GM18867 (cell line): ENCODE results near the gene ZNF830.
"Not testable (repeated sequence)": the region's sequence is repeated elsewhere in the genome, so short reads cannot be mapped to it uniquely, and the experiment has no call there.

Experiments used
- ATAC-seq: cut with Tn5 transposase; IDR thresholded peaks from one replicate; pipeline ENCODE4 v1.9.1; 2021; ENCODE audit warnings: mild to moderate bottlenecking, moderate library complexity; ENCODE audit not compliant: unreplicated experiment

Gene ZNF830

DNA sequence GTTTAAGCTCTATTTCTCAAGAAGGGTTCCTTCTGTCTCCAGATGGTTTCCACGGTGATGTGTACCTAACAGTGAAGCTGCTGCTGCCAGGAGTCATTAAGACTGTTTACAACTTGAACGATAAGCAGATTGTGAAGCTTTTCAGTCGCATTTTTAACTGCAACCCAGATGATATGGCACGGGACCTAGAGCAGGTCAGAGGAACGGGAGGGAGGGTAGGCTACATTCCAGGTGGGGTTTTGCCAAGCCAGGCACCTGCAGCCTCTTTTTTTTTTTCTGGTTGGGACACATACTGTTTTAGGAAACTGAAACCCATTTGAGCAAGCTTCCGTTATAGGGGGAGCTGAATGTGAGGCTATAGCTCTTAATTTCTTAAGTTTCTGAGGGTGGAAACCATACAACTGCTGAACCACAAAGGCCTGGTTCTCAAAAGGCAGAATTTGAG lies 29.6 kb downstream of the ZNF830 start:
- ATAC-seq = no peak

DNA sequence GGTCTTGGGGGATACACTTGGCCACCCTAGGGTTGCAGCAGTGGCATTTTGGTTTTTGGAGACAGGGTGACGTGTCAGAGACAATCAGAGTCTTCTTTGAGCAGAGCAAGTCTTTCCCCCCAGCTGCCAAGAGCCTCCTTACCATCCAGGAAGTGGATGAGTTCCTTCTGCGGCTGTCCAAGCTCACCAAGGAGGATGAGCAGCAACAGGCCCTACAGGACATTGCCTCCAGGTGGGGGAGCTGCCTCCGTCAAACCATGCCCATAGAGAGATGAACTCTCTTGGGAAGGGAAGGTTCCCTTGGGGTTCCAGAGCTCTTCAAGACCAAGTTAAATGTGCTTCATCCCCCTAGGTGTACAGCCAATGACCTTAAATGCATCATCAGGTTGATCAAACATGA lies 30.3 kb downstream of the ZNF830 start:
- no peak for ATAC-seq

DNA sequence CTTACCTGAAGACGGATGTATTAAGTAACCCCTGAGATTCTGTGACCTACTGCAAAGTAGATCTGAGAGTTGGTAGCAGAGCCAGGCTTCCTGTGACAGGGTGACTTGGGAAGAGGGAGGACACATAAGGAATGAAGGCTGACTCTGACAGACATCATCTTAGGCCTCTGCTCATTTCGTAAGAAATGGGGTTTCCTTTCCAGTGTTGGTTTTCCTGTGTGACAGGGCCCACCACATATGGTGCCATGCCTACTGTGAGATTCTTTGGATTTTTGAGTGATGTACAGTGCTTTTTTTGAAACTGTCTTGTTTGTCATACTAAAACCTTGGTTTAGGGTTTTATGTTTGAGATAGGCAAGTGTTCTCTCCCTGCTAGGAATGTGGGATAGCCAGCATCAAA lies 31.7 kb downstream of the ZNF830 start:
- ATAC-seq = no peak

DNA sequence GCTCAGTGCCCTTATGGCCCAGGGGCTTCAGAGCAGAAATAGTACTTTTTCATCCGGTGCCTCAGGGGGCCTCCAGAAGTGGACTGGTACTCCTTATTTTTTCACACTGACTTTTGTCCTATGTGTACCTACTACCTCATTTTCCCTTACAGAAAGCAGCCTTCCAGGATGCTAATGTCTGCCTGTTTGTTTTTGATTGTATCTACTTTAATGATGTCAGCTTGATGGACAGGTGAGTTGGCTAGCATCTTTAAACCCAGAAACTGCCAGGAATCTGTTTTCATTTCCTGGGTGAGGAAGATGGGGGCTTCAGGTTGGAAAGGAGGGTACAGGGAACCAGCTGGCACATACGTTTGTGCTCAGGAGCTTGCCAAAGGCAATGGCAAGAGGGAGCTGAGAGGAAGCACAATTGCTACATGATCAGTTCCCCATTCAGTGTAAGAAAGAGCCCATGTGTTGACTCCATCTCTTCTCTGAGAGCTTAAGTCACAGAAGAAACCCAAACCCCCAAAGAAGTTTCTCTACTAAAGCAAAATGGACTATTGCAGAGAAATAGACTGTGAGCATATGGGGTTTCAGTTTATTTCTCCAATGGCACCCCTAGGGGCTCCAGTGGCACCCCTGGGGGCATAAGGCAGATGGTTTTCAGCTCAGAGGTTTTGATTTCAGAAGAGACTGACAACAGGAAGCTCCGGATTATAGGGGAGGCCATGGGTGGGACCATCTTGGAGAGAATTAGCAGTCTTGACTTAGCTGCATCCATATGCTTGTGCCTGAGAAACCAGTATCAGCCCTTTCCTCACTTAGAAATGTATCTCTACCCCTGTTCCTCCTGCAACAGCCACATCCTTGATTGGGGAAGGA lies 35.3 kb downstream of the ZNF830 start:
- no peak for ATAC-seq

DNA sequence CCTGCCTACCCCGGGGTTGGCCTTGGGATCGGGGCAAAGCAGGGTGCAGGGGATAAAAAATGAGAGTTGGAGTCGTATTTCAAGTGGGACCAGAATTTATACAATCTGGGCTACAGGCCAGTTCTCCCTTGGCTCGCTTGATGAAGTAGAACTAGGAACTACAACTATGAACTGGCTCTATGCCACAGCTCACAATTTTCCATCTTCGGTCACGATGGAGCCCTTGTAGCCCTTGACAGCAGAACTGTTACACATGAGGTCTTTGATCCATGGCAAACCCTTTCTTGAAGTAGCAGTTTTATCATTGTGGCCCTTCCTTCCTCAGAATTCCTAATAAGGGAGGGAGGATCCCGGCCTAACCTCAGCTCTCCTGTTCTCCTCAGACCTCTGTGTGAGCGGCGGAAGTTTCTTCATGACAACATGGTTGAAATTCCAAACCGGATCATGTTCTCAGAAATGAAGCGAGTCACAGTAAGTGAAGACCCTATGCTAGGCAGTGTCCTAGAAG lies 36.1 kb downstream of the ZNF830 start:
- no peak for ATAC-seq

DNA sequence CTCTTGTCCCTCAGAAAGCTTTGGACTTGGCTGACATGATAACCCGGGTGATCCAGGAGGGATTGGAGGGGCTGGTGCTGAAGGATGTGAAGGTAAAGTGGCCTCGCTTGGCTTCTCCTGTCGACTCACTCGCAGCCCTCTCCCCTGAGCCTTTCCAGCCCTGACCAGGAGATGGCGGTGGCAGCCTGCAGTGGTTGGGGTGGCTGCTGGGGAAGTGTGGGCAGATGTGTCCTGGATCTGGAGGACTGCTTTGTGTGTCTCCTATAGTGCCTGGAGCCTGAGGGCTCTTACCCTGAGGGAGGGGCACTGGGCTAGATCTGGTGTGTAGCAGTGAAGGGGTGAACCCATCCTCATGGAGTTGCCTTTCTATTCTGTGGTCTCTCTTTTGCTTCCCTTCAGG lies 36.9 kb downstream of the ZNF830 start:
- no peak for ATAC-seq

DNA sequence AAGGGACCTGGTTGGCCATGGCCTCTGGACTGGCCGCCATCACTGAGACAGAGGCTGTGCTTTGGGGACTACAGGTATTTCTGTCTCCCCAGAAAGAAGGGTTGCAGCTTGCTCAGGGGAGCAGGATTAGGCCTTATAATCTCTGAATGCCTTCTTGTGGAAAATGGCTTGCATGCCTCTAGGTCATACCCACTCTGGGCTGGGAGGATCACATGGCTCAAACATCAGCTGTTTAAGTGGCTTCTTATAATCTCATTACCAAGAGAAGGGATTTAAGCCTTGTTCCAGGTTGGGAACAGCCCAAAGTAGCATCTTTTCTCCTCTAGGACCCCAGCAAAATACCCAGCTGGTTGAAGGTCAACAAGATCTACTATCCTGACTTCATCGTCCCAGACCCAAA lies 38.1 kb downstream of the ZNF830 start:
- no peak for ATAC-seq

DNA sequence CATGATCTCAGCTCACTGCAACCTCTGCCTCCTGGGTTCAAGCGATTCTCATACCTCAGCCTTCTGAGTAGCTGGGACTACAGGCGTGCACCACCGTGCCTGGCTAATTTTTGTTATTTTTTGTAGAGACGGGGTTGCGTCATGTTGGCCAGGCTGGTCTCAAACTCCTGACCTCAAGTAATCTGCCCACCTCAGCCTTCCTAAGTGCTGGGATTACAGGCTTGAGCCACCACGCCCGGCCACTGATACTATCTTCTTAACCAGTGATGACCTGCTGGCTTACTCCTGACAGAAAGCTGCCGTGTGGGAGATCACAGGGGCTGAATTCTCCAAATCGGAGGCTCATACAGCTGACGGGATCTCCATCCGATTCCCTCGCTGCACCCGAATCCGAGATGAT lies 39.6 kb downstream of the ZNF830 start:
- not testable (repeated sequence) for ATAC-seq

DNA sequence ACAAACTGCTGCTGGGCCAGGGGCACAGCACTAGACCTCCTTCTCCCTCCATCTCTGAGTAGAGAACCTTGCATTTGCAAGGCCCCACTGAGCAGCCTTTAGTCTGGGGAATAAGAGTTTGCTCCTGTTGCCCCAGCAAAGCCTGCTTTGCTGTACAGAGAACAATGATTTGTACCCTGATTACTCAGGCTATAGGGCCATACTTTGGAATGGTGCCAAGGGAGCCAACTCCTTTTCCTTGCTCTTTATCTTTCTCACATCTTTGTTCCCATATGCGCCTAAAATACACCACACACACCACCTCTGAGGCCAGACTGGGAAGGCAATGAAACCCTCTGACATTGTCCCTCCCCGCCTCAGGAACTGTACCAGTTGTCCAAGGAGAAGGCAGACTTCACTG lies 40.2 kb downstream of the ZNF830 start:
- no peak for ATAC-seq

DNA sequence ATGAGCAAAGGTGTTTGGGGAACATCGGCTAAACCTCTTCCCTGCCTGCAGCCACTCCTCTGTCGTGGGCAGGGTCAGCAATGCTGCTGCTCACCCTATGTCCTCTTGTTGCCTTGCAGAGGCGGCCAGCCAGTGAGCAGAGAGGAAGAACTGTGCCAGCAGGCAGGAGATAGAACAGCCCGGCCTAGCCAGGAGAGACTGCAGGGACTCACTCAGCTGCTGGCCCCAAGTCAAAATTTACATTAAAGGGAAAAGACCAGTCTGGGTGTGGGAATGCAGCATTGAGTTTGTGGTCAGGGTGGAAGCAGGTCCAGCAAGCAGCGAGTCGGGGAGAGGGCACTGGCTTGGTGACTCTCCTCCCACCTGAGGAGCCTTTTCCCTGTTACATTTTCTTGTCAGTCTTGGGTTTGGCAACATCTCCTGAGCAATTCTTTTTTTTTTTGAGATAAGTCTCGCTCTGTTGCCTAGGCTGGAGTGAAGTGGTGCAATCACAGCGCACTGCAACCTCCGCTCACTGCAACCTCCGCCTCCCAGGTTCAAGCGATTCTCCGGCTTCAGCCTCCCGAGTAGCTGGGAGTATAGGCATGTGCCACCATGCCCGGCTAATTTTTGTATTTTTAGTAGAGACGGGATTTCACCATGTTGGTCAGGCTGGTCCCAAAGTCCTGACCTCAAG lies 41.7 kb downstream of the ZNF830 start:
- no peak for ATAC-seq

DNA sequence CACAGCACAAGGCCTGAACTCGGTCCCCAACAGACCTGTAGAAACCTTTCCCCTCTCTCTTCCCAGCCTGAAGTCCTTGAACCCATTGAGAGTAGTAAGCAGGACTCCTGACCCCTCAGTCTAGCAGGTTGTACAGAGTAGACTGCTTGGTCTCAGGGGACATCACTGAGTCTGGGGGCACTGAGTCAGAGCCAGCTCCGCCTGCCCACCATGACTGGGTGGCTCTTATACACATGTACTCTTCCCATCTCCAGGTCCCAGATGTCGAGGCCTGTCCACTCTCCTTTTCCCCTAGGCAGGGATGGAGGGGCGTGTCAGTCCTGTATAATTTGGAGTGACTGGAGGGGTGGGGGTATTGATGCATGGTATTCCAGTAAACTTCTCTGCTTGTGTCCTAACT lies 42.4 kb downstream of the ZNF830 start:
- ATAC-seq = no peak

DNA sequence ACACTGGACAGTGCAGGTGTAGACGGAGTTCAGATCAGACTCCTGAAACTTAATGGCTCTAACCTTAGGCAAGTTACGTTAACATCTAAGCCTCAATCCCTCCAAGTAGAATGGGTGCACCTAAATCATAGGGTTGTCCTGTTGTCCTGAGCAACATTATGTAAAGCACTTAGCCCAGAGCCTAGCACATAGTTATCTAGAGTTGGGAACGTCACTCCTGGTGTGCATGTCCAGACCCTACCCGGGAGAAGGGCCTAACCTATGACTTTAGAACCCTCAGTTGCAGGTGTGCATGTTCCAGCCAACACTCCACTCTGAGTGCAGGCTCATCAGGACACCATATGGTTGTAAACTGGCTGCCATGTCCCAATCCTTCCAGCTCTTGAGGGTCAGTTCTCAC lies 45.0 kb downstream of the ZNF830 start:
- ATAC-seq = no peak

DNA sequence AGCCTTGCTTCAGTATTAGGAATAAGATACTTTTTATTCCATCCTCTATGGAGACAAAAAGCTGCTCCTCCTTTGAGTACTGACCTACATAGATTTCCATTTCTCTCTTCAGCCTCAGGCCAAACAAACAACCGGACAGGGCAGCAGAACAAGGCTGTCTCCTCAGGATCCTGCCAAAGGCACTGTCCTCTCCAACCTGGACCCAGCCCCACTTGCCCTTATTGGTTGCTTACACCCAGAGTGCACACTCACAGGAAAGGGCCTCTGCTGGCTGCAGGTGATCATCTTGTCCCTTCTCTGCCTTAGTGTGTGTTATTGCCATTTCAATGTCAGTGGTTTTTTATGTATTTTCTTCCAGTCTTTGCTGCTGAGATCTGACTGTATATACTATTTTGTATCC lies 45.6 kb downstream of the ZNF830 start:
- no peak for ATAC-seq

DNA sequence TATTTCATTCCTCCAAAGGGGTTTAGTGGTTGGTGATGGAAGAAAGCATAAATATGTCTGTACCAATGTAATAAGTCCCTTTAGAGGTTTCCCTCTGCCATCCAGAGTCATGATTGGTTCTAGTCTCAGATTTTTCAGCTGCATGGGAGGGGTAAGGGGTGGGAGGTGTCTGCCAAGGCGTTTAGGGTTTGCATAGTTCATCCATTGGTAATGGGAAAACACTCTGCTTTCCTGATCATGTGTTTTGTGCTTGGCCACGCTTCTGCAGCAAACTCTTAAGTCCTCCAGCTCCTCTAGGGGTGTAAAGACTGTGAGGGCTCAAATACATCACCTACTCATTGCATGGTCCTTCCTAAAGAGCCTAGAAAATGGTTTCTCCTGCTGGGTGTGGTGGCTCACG lies 48.8 kb downstream of the ZNF830 start:
- ATAC-seq = no peak

DNA sequence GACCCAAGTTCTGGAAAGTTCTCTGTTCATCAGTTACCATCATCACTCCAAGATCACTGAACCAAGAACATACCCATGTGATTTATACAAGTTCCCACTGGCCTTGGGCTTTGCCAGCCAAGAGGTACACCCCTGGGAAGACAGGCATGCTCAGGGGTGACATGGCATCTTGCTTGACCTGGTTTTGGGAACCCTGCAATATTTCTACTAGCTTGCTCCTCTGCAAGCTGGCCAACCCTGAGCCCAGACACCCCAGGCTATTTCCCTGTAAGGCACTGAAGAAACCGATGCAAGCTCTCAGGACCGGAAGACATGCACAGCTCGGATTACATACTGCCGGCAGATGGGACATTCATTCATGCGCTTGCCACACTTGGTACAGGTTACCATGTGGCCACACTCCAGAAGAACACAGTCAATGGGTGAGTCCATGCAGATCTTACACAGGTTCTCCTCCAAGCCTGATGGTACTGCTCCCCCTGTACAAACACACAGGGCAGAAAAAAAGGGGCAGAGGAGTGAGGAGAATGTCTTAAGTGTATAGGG lies 50.4 kb downstream of the ZNF830 start:
- no peak for ATAC-seq
